NCI-H82 treated with DMSO at 0.1 percent for 48 hours (cell line): Measurements from ENCODE around the gene TEX29.

Source experiments
- DNase-seq: peaks from one replicate; lab custom pipeline; 2025; ENCODE audit not compliant: unreplicated experiment; lab: John Stamatoyannopoulos, UW

TEX29 gene

GRCh38 chr13:111339366-111340143 lies 19.1 kb downstream of the TEX29 start:
- DNase-seq, result no peak

GRCh38 chr13:111341886-111342285 lies 21.4 kb downstream of the TEX29 start:
- DNase-seq, result no peak

GRCh38 chr13:111342721-111343120 lies 22.3 kb downstream of the TEX29 start:
- no peak for DNase-seq

- DNase-seq, result no peak
These were observed 22.9 kb downstream of the TEX29 start for GRCh38 chr13:111343186-111343805.

GRCh38 chr13:111344471-111345191 lies 24.2 kb downstream of the TEX29 start:
- peak; percentile 5 for DNase-seq

- no peak for DNase-seq
These were observed 25.2 kb downstream of the TEX29 start for GRCh38 chr13:111345682-111346081.

GRCh38 chr13:111346101-111346680 lies 25.7 kb downstream of the TEX29 start:
- no peak for DNase-seq

- DNase-seq, result no peak
These were observed 27.0 kb downstream of the TEX29 start for GRCh38 chr13:111347438-111347837.

GRCh38 chr13:111353508-111353907 lies 33.1 kb downstream of the TEX29 start:
- DNase-seq, result no peak

GRCh38 chr13:111354789-111355188 lies 34.3 kb downstream of the TEX29 start:
- DNase-seq, result no peak

GRCh38 chr13:111356795-111357194 lies 36.4 kb downstream of the TEX29 start:
- no peak for DNase-seq

- DNase-seq, result no peak
These were observed 38.9 kb downstream of the TEX29 start for GRCh38 chr13:111359237-111359915.

- no peak for DNase-seq
These were observed 39.5 kb downstream of the TEX29 start for GRCh38 chr13:111359930-111360329.

- no peak for DNase-seq
These were observed 40.0 kb downstream of the TEX29 start for GRCh38 chr13:111360452-111360851.

GRCh38 chr13:111361046-111361872 lies 40.8 kb downstream of the TEX29 start:
- DNase-seq, result no peak

GRCh38 chr13:111361873-111362648 lies 41.6 kb downstream of the TEX29 start:
- no peak for DNase-seq

- no peak for DNase-seq
These were observed 42.7 kb downstream of the TEX29 start for GRCh38 chr13:111363121-111363520.

- no peak for DNase-seq
These were observed 43.1 kb downstream of the TEX29 start for GRCh38 chr13:111363591-111363990.
